Measurements from ENCODE around the gene CNGB1.

GRCh38 chr16:57840833-57841232 is 130.1 kb downstream of the CNGB1 start:
- TF ChIP-seq CTCF (conservative IDR thresholded peaks at IDR 0.05; ENCODE audit: low read depth, low read length) (no peak), EZH2 (IDR thresholded peaks at IDR 0.05; ENCODE audit: low read length, unreplicated experiment) (no peak), EZH2phosphoT487 (IDR thresholded peaks at IDR 0.05; ENCODE audit: borderline replicate concordance, low read length) (no peak)

All from PC-3 (cell line).